Measurements from ENCODE around the gene TSBP1.

TSBP1 gene

GRCh38 chr6:32371803-32372202, at the start of gene TSBP1:
Gene TSBP1, minus strand, starts transcription at chr6:32371903. Its CDS starts 197 bp downstream, at chr6:32371706.
- no peak for DNase-seq (ENCODE audit: low read depth in 2 of 2)

GRCh38 chr6:32416036-32416435, 44.3 kb upstream of the TSBP1 start:
- no peak for DNase-seq (ENCODE audit: low read depth in 2 of 2)

- DNase-seq (ENCODE audit: low read depth in 2 of 2), result peak; percentile 51 to 75
These were observed 43.9 kb upstream of the TSBP1 start for GRCh38 chr6:32415521-32416019.

- DNase-seq (ENCODE audit: low read depth in 2 of 2), result peak; percentile 75 to 78
These were observed 41.8 kb upstream of the TSBP1 start for GRCh38 chr6:32413427-32414047.

- no peak for DNase-seq (ENCODE audit: low read depth in 2 of 2)
These were observed 40.0 kb upstream of the TSBP1 start for GRCh38 chr6:32411566-32412327.

- DNase-seq (ENCODE audit: low read depth in 2 of 2), result no peak
These were observed 39.2 kb upstream of the TSBP1 start for GRCh38 chr6:32410906-32411305.

- no peak for DNase-seq (ENCODE audit: low read depth in 2 of 2)
These were observed 35.2 kb upstream of the TSBP1 start, which contains the start of gene BTNL2 for GRCh38 chr6:32406857-32407256. Gene BTNL2, minus strand, starts transcription at chr6:32407181. Its CDS starts 58 bp downstream, at chr6:32407123.

GRCh38 chr6:32406197-32406596, 34.5 kb upstream of the TSBP1 start:
- DNase-seq (ENCODE audit: low read depth in 2 of 2), result no peak

- no peak for DNase-seq (ENCODE audit: low read depth in 2 of 2)
These were observed 34.0 kb upstream of the TSBP1 start for GRCh38 chr6:32405656-32406055.

GRCh38 chr6:32402812-32403211, 31.1 kb upstream of the TSBP1 start:
- DNase-seq (ENCODE audit: low read depth in 2 of 2), result no peak

- DNase-seq (ENCODE audit: low read depth in 2 of 2), result no peak
These were observed 29.7 kb upstream of the TSBP1 start for GRCh38 chr6:32401284-32401963.

- DNase-seq (ENCODE audit: low read depth in 2 of 2), result no peak
These were observed 25.7 kb upstream of the TSBP1 start for GRCh38 chr6:32397252-32397920.

- DNase-seq (ENCODE audit: low read depth in 2 of 2), result no peak
These were observed 24.3 kb upstream of the TSBP1 start for GRCh38 chr6:32396028-32396427.

GRCh38 chr6:32393665-32394420, 22.1 kb upstream of the TSBP1 start:
- no peak for DNase-seq (ENCODE audit: low read depth in 2 of 2)

- DNase-seq (ENCODE audit: low read depth in 2 of 2), result no peak
These were observed 19.8 kb upstream of the TSBP1 start for GRCh38 chr6:32391505-32391904.

- DNase-seq (ENCODE audit: low read depth in 2 of 2), result no peak
These were observed 16.1 kb upstream of the TSBP1 start for GRCh38 chr6:32387589-32388340.

GRCh38 chr6:32386040-32386439, 14.3 kb upstream of the TSBP1 start:
- DNase-seq (ENCODE audit: low read depth in 2 of 2), result no peak

- DNase-seq (ENCODE audit: low read depth in 2 of 2), result no peak
These were observed 11.2 kb upstream of the TSBP1 start for GRCh38 chr6:32382757-32383420.

GRCh38 chr6:32379545-32379944, 7.8 kb upstream of the TSBP1 start:
- no peak for DNase-seq (ENCODE audit: low read depth in 2 of 2)

Data from stimulated activated CD8-positive, alpha-beta memory T cell treated with anti-CD3 and anti-CD28 coated beads, Interleukin-2, amount 100 ng/mL, for 48 hours (primary cell).